ENCODE measurements around the gene CNGA3. TPM values are rescaled to one million over a fixed set of nuclear protein-coding genes. Genes with fewer than 3 reads are reported as not detected.

CNGA3 gene
- total RNA-seq, 2 experiments from 2014 or later: not detected

GRCh38 chr2:98372121-98372520, 25.9 kb downstream of the CNGA3 start:
- H3K4me1 Mint-ChIP-seq (ENCODE audit: low read depth): no peaks in the 10 kb centered on the region
- H3K9me3 Mint-ChIP-seq: no peaks in the 10 kb centered on the region
- peaks cover 12% of the 10 kb centered on the region for H3K27me3 Mint-ChIP-seq (ENCODE audit: low read depth)
- no peaks in the 10 kb centered on the region for H3K36me3 Mint-ChIP-seq (ENCODE audit: low read depth)
- no peak for DNase-seq
- CTCF ChIA-PET: no interaction called here
- no peak overlapping the region for H3K4me3 Mint-ChIP-seq
- intact Hi-C loops (cut with micrococcal nuclease): no loop called here
- no peak overlapping the region for H3K27ac Mint-ChIP-seq

- no peaks in the 10 kb centered on the region for H3K4me1 Mint-ChIP-seq (ENCODE audit: low read depth)
- H3K27me3 Mint-ChIP-seq (ENCODE audit: low read depth): peaks cover 10% of the 10 kb centered on the region
- H3K36me3 Mint-ChIP-seq (ENCODE audit: low read depth): no peaks in the 10 kb centered on the region
- CTCF ChIA-PET: interaction anchor here (0.6 to 1.0 kb wide), 2 partner anchors 40 to 887 kb away, joined by 3 to 4 read pairs; no protein-coding TSS in a partner anchor
- H3K9me3 Mint-ChIP-seq: no peaks in the 10 kb centered on the region
- no peak for DNase-seq
- intact Hi-C loops (cut with micrococcal nuclease): no loop called here
- H3K27ac Mint-ChIP-seq: no peak overlapping the region
- H3K4me3 Mint-ChIP-seq: no peak overlapping the region
Measured at GRCh38 chr2:98372579-98372978, 26.3 kb downstream of the CNGA3 start.

GRCh38 chr2:98374286-98374685, 28.0 kb downstream of the CNGA3 start:
- intact Hi-C loops (cut with micrococcal nuclease): no loop called here
- H3K27me3 Mint-ChIP-seq (ENCODE audit: low read depth): peaks cover 3% of the 10 kb centered on the region
- no peak overlapping the region for H3K4me3 Mint-ChIP-seq
- DNase-seq: no peak
- no peaks in the 10 kb centered on the region for H3K36me3 Mint-ChIP-seq (ENCODE audit: low read depth)
- no peaks in the 10 kb centered on the region for H3K4me1 Mint-ChIP-seq (ENCODE audit: low read depth)
- H3K27ac Mint-ChIP-seq: no peak overlapping the region
- CTCF ChIA-PET: interaction anchor here (1.1 kb wide), 1 partner anchor 14 kb away, joined by 3 read pairs; no protein-coding TSS in a partner anchor
- no peaks in the 10 kb centered on the region for H3K9me3 Mint-ChIP-seq

- H3K27me3 Mint-ChIP-seq (ENCODE audit: low read depth): peaks cover 3% of the 10 kb centered on the region
- no peaks in the 10 kb centered on the region for H3K9me3 Mint-ChIP-seq
- H3K27ac Mint-ChIP-seq: no peak overlapping the region
- no peak for DNase-seq
- H3K4me1 Mint-ChIP-seq (ENCODE audit: low read depth): no peaks in the 10 kb centered on the region
- intact Hi-C loops (cut with micrococcal nuclease): no loop called here
- no peaks in the 10 kb centered on the region for H3K36me3 Mint-ChIP-seq (ENCODE audit: low read depth)
- CTCF ChIA-PET: interaction anchor here (1.1 kb wide), 1 partner anchor 13 kb away, joined by 3 read pairs; no protein-coding TSS in a partner anchor
- no peak overlapping the region for H3K4me3 Mint-ChIP-seq
Measured at GRCh38 chr2:98374958-98375570, 28.8 kb downstream of the CNGA3 start.

- no peak overlapping the region for H3K27ac Mint-ChIP-seq
- H3K36me3 Mint-ChIP-seq (ENCODE audit: low read depth): no peaks in the 10 kb centered on the region
- H3K4me1 Mint-ChIP-seq (ENCODE audit: low read depth): no peaks in the 10 kb centered on the region
- CTCF ChIA-PET: no interaction called here
- H3K27me3 Mint-ChIP-seq (ENCODE audit: low read depth): no peaks in the 10 kb centered on the region
- intact Hi-C loops (cut with micrococcal nuclease): no loop called here
- no peaks in the 10 kb centered on the region for H3K9me3 Mint-ChIP-seq
- H3K4me3 Mint-ChIP-seq: no peak overlapping the region
- DNase-seq: no peak
Measured at GRCh38 chr2:98376301-98376910, 30.1 kb downstream of the CNGA3 start.

- Mint-ChIP-seq H3K9me3 (no peaks in the 10 kb centered on the region), H3K4me3 (no peak overlapping the region), H3K36me3 (ENCODE audit: low read depth) (no peaks in the 10 kb centered on the region), H3K4me1 (ENCODE audit: low read depth) (no peaks in the 10 kb centered on the region), H3K27ac (no peak overlapping the region), H3K27me3 (ENCODE audit: low read depth) (no peaks in the 10 kb centered on the region)
- DNase-seq: no peak
- intact Hi-C loops (cut with micrococcal nuclease): no loop called here
- CTCF ChIA-PET: no interaction called here
Measured at GRCh38 chr2:98376996-98377395, 30.7 kb downstream of the CNGA3 start.

- CTCF ChIA-PET: interaction anchor here (0.6 kb wide), 1 partner anchor 266 kb away, joined by 3 read pairs; no protein-coding TSS in a partner anchor
- H3K27me3 Mint-ChIP-seq (ENCODE audit: low read depth): no peaks in the 10 kb centered on the region
- intact Hi-C loops (cut with micrococcal nuclease): no loop called here
- H3K27ac Mint-ChIP-seq: no peak overlapping the region
- no peaks in the 10 kb centered on the region for H3K36me3 Mint-ChIP-seq (ENCODE audit: low read depth)
- no peaks in the 10 kb centered on the region for H3K9me3 Mint-ChIP-seq
- H3K4me3 Mint-ChIP-seq: no peak overlapping the region
- no peaks in the 10 kb centered on the region for H3K4me1 Mint-ChIP-seq (ENCODE audit: low read depth)
- no peak for DNase-seq
Measured at GRCh38 chr2:98377544-98377943, 31.3 kb downstream of the CNGA3 start.

- Mint-ChIP-seq H3K27me3 (ENCODE audit: low read depth) (no peaks in the 10 kb centered on the region), H3K27ac (no peak overlapping the region), H3K4me3 (no peak overlapping the region), H3K4me1 (ENCODE audit: low read depth) (no peaks in the 10 kb centered on the region), H3K9me3 (no peaks in the 10 kb centered on the region), H3K36me3 (ENCODE audit: low read depth) (no peaks in the 10 kb centered on the region)
- intact Hi-C loops (cut with micrococcal nuclease): no loop called here
- CTCF ChIA-PET: interaction anchor here (0.5 to 0.6 kb wide), 2 partner anchors 16 to 266 kb away, joined by 3 read pairs; no protein-coding TSS in a partner anchor
- no peak for DNase-seq
Measured at GRCh38 chr2:98378196-98378595, 31.9 kb downstream of the CNGA3 start.

- Mint-ChIP-seq H3K4me1 (ENCODE audit: low read depth) (no peaks in the 10 kb centered on the region), H3K36me3 (ENCODE audit: low read depth) (no peaks in the 10 kb centered on the region), H3K9me3 (no peaks in the 10 kb centered on the region), H3K27me3 (ENCODE audit: low read depth) (no peaks in the 10 kb centered on the region), H3K27ac (no peak overlapping the region), H3K4me3 (no peak overlapping the region)
- no peak for DNase-seq
- intact Hi-C loops (cut with micrococcal nuclease): no loop called here
- CTCF ChIA-PET: interaction anchor here (0.5 kb wide), 1 partner anchor 17 kb away, joined by 3 read pairs; no protein-coding TSS in a partner anchor
Measured at GRCh38 chr2:98378901-98379300, 32.6 kb downstream of the CNGA3 start.

- H3K27ac Mint-ChIP-seq: no peak overlapping the region
Measured at GRCh38 chr2:98379311-98380202, 33.3 kb downstream of the CNGA3 start.

GRCh38 chr2:98380203-98380535, 33.9 kb downstream of the CNGA3 start:
- intact Hi-C loops (cut with micrococcal nuclease): loop anchor here (10.0 kb wide), 1 partner anchor 85 kb away; no protein-coding TSS in a partner anchor
- H3K36me3 Mint-ChIP-seq (ENCODE audit: low read depth): no peaks in the 10 kb centered on the region
- CTCF ChIA-PET: no interaction called here
- DNase-seq: no peak
- no peak overlapping the region for H3K4me3 Mint-ChIP-seq
- H3K9me3 Mint-ChIP-seq: no peaks in the 10 kb centered on the region
- peaks cover 4% of the 10 kb centered on the region for H3K27me3 Mint-ChIP-seq (ENCODE audit: low read depth)
- no peaks in the 10 kb centered on the region for H3K4me1 Mint-ChIP-seq (ENCODE audit: low read depth)
- no peak overlapping the region for H3K27ac Mint-ChIP-seq

More at GRCh38 chr2:98379311-98380202, 33.3 kb downstream of the CNGA3 start:
- no peak for DNase-seq
- CTCF ChIA-PET: no interaction called here
- intact Hi-C loops (cut with micrococcal nuclease): loop anchor here (10.0 kb wide), 1 partner anchor 85 kb away; no protein-coding TSS in a partner anchor
- Mint-ChIP-seq H3K27me3 (ENCODE audit: low read depth) (no peaks in the 10 kb centered on the region), H3K4me3 (no peak overlapping the region), H3K9me3 (no peaks in the 10 kb centered on the region), H3K4me1 (ENCODE audit: low read depth) (no peaks in the 10 kb centered on the region), H3K36me3 (ENCODE audit: low read depth) (no peaks in the 10 kb centered on the region)

- no peak overlapping the region for H3K4me3 Mint-ChIP-seq
- H3K27me3 Mint-ChIP-seq (ENCODE audit: low read depth): peaks cover 4% of the 10 kb centered on the region
- no peak for DNase-seq
- no peaks in the 10 kb centered on the region for H3K9me3 Mint-ChIP-seq
- intact Hi-C loops (cut with micrococcal nuclease): loop anchor here (10.0 kb wide), 1 partner anchor 87 kb away; no protein-coding TSS in a partner anchor
- no peak overlapping the region for H3K27ac Mint-ChIP-seq
- CTCF ChIA-PET: no interaction called here
- H3K36me3 Mint-ChIP-seq (ENCODE audit: low read depth): no peaks in the 10 kb centered on the region
- H3K4me1 Mint-ChIP-seq (ENCODE audit: low read depth): no peaks in the 10 kb centered on the region
Measured at GRCh38 chr2:98381494-98381893, 35.2 kb downstream of the CNGA3 start.
